Muscle of back (tissue), 13 donors: ENCODE data around the gene BFSP2. TPM values are rescaled to one million over a fixed set of nuclear protein-coding genes. Genes with fewer than 3 reads are reported as not detected.
A peak's percentile ranks its signal among the peaks of the same experiment; 100 is the strongest.

Source experiments
- DNase-seq, 3 donors: peaks; one replicate each; pipeline versions ENCODE4 v3.0.0 to v3.0.0-alpha.2; 2013
- long read RNA-seq, 9 donors: transcript quantifications; one replicate each; lab custom pipeline, GENCODE V29; 2026
- polyA plus RNA-seq, 10 donors: library from polyadenylated mRNA; unstranded; fragments of 120-200 nt; gene quantifications; one replicate each; pipeline ENCODE4 v1.2.1, GENCODE V29; 2013; ENCODE audit not compliant: insufficient read length in 10 of 10

Gene BFSP2, protein sequence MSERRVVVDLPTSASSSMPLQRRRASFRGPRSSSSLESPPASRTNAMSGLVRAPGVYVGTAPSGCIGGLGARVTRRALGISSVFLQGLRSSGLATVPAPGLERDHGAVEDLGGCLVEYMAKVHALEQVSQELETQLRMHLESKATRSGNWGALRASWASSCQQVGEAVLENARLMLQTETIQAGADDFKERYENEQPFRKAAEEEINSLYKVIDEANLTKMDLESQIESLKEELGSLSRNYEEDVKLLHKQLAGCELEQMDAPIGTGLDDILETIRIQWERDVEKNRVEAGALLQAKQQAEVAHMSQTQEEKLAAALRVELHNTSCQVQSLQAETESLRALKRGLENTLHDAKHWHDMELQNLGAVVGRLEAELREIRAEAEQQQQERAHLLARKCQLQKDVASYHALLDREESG
- polyA plus RNA-seq = under 1 TPM in 1 of 10 donors, not detected in 9; 0.63 TPM
- long read RNA-seq, donor 1 = 0 reads
- long read RNA-seq, donor 2 = 0 reads
- long read RNA-seq, donor 3 = 0 reads
- long read RNA-seq, donor 4 = 0 reads
- long read RNA-seq, donor 5 = 0 reads
- long read RNA-seq, donor 6 = 0 reads
- long read RNA-seq, donor 7 = 0 reads
- long read RNA-seq, donor 8 = 0 reads
- long read RNA-seq, donor 9 = 0 reads

DNA sequence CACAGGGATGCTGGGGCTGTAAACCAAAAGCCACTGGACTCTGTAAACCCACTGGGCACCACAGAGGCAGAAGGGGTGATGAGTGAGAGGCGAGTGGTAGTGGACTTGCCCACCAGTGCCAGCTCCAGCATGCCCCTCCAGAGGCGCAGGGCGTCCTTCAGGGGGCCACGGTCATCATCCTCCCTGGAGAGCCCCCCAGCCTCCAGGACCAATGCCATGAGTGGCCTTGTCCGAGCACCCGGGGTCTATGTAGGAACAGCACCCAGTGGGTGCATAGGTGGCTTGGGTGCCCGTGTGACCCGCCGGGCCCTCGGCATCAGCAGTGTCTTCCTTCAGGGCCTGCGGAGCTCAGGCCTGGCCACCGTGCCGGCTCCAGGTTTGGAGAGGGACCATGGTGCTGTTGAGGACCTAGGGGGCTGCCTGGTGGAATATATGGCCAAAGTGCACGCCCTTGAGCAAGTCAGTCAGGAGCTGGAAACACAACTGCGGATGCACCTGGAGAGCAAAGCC lies at the start of gene BFSP2:
Gene BFSP2 (plus strand): TSS at position 51 of the 510 bp plus-strand sequence. CDS start 28 bp downstream, at position 79.
- DNase-seq = no peak

DNA sequence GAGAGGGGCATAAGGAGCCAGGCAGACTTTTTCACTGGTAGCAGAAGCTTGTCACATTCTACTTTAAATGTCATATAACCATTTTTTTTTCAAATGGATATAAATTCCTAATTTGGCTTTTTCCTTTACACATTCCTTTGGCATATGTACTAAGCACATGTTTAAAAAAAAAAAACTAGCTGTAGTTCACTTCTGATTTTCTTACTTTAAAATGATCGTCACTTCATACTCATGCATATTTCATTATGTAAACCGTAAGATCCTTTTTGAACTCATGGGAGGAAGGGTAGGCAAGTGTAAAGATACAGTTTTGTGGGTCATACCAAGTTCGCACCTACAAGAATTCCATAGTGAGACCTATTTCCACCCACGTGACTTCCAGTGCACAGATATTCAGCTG lies 45.1 kb upstream of the BFSP2 start:
- DNase-seq = no peak

DNA sequence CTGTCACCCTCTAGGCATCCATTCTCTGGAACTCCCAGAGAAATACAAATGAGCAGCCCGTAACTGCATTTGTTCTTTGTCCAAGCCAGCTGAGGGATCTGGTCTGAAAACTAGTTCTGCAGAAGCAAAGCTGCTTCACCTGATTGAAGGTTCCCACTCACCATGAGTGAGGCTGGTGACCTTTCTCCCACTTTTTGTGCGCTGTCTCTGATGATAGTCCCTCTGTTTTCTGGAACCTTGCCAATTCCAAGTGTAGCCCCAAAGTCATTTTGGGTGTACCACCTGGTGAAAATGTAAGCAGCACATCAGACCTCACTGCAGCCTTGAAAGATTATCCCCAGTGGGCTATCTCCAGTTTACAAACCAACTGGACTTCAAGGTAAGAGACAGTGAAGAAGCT lies 39.4 kb upstream of the BFSP2 start:
- no peak for DNase-seq

DNA sequence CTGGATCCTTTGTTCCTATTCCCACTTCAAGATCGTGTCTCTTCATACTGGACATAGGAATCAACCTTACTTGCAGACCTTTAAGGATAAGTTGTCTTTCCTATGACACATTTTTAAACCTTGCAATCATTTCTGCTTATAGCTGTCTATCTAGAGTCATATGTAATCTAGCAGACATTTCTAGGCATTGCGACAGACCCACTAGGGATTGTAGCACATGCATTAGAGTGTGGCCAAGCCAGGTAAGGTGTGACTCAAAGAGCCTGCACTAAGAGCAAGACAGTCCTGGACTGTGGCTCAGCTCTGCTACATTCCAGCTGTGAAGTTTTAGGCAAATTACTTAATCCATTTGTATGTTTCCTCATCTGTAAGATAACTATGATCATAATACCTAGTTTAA lies 38.8 kb upstream of the BFSP2 start:
- DNase-seq = no peak

DNA sequence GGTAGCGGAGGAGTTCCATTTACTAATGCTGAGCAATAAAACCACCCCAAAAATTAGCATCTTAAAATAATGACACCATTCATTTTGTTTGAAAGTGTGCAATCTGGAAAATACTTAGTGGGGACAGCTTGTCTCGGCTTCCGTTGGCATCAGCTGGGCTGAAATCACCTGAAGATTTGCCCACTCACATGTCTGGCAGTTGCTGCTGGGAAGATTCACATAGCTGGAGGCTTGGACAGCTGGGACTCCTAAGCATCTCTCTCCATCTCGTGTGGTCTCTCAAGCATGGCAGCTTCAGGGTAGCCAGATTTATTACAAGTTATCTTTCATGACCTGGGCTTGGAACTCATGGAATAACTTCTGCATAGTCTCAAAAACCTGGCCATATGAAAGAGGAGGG lies 38.4 kb upstream of the BFSP2 start:
- no peak for DNase-seq

DNA sequence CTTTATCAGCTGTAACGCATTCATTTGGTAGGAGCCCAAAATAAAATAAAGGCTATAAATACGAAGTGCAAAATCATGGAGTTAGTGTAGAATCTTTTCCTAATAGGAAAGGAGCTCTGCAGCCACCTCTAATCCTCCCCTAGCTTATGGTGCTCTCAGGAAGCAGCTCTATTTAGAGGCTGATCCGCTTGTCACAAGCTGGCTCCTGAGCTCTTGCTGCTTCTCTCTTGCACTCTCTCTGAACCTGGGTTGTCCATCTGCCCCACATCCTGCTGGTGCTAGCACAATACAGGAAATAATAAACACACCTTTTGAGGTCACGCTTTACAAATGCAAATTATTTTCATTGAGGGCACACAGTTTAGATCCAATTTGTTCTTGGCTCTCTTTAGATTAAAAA lies 37.3 kb upstream of the BFSP2 start:
- DNase-seq = no peak

DNA sequence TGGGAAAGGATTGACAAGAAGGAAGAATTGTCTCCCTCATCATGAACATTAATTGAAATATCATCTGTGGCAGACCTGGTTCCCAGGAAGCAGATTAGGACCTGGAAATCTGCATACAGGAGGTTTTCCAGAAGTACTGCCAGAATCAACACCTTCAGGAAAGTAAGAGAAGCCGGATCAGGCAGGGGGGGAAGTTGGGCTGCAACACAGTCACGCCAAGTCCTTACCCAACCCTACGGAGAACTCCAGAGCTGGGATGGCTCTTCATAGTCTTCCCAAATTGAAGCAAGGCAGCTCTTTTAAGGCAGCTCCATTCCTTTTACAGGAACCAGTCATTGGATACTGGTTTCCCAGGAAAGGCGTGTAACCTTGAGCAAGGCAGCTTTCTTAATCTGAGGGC lies 35.2 kb upstream of the BFSP2 start:
- no peak for DNase-seq

DNA sequence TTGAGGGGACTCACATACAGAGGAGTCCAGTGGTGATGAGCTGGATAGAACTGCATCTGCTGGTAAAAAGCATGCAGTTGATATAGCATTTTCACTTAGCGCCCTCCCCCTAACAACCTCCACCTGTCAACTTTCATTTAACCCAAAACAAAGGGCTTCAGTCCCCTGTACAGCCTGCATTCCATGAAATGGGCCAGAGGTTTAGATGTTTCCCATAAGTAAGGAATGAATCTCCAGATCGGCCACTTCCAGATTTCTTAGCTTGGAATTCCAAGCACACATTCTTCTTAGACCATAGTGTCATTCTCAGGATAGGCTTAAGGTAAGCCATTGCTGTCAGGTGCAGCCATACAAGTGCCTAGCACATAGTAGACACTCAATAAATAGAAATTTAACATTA lies 32.9 kb upstream of the BFSP2 start:
- no peak for DNase-seq

DNA sequence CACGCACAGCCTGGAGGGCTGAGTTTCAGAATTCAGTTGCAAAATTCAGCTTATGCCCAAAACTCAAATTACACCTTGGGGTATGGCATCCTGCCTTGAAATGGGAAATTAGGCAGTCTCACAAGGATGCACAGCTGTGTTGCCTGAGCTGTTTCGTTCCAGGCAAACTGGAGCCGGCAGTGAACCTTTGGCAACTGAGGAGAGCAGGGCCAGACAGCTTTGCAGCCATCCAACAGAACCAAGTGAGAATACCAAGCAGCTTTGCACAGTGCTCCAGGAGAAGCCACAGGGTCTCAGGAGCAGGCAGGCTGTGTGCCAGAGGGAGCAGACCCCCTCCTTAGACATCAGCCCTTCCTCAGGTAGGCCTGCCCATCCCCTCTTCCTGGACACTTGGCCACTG lies 32.5 kb upstream of the BFSP2 start:
- no peak for DNase-seq

DNA sequence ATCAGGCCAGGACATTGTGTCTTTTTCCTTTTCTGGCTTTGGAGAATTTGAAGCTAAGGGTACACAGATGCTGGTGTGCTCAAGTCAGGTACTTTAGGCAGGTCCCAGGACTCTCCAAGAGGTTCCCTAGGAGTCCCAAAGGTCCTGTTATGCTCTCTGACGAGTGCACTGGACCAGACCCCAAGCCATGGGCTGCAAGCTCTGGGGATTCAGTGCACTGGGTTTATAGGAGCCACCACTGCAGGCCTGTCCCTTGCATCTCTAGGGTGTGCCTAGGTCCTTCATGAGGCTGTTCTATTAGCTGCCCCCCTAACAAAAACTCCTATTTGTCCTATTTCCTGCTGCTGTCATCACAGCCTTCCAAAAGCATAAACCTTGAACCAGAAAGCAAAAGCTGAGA lies 31.9 kb upstream of the BFSP2 start:
- peak in 1 of 3 donors; percentile 21 for DNase-seq

DNA sequence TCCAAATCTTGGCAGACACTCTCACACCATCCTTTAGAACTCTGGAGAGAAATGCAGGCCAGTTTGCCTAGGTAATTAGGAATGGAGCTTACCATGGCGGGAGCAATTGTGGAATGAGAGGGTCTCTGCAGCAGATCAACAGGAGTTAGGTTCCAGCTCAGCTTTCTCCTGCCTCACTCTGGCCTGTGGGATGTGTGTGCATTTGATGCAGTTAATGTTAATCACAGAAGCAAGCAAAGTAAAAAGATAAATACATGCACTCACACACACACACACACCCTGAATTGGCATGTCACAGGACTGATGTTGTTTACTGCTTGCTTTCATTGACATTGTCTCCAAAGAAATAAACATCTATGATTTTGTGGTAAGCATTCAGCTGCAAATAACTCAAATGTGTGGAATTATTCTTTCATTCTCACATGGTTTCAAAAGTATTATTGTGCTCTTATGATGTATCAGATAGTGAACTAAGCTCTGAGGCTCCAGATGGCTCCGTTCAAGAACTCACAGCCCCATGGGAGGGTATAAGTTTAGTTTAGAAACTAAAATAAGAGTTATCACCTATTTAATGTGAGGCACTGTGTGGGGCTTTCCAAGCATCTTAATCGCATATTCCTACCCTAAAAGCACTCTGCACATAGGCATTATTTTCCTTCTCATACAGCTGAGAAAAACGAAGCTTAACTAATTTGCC lies 31.3 kb upstream of the BFSP2 start:
- DNase-seq = peak in 1 of 3 donors; percentile 22

DNA sequence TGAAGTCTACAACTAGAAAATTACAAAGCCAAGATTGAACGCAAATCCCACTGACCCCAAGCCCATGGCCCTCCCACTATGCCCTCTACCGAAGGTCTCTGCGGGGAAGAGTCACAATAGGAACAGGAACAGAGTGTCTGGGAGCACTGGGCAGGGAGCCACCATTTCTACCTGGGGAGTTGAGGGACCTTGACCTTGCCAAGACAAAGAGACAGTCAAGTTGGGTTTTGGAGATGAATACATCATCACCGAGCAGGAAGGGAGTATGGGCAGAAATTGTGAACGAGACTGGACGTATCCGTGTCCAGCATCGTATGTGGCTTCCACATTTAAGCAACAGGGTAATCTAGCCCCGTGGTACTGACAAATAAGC lies 30.8 kb upstream of the BFSP2 start:
- no peak for DNase-seq

DNA sequence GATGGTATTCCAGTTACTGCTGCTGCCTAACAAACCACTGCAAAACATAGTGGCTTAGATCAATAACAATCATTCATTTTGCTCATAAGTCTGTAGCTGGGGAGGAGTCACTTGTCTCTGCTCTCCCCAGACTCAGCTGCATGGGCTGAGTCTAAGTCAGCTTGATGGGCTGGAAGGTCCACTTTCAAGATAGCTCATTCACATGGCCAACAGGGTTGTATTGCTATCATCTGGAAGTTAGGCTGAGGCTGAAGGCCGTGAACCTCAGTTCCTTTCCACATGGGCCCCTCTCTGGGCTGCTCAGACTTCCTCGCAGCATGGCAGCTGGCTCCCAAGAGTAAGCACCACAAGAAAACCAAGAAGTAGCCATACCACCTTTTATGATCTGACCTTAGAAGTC lies 28.7 kb upstream of the BFSP2 start:
- no peak for DNase-seq

DNA sequence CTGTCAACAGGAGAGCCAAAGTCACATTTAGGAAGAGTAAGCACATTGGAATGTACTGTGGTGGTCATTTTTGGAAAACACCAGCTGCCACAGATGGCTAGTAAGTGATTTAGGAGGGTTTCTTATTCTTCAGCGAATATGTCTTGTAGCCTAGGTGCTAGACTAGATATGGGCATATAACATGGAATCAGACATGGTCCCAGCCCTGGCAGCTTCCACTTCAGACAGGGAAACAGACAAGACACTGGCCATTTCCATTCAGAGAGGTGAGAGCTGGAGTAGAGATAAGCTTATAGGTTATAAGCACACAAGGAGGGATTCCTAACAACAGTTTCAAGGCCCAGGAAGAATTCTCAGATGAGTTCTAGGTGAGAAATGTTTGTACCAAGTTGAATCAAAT lies 28.2 kb upstream of the BFSP2 start:
- no peak for DNase-seq

DNA sequence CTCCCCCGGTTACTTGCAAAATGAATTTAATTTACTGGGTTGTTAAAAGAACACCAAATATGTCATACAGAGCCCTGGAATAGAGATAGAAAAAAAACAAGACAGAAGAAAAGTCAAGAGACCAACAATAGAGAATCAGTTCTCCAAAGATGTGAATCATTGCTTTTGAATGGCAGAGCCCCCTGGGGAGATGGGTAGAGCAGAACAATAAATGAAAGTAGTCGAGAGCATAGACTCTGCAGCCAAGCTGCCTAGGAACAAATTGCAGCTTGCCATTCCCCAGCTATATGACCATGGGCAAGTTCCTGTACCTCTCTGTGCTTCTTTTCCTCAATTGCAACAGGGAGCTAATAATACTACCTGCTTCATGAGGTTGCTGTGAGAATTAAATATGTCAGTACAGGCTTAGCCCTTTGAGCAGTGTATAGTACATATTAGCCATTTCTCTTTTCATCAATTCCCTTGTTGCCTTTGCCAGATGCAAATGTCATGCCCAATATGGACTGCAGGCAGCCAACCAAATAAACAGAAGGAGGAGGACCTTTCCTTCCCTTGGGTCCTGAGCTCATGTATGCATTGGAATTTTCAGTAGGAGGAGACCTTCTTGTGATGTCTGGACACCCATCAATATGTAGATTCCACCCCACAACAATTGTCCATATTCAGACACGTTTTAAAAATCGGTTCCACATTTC lies 25.0 kb upstream of the BFSP2 start:
- no peak for DNase-seq

DNA sequence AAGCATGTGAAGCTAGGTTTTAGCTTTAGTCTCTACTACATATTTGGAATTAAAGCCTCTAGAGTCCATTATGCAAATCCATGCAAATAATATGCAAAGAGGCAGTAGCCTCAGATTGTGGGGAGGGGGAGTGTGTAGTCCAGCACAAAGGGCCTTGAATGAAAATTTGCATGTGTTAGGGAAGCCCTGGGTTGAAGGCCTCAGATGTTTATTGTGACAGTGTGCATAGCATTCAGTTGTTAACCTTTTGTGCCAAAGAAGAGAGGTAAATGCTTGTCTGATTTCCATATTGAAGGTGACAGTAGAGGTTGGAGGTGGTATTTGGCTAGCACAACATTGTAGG lies 24.5 kb upstream of the BFSP2 start:
- DNase-seq = no peak

DNA sequence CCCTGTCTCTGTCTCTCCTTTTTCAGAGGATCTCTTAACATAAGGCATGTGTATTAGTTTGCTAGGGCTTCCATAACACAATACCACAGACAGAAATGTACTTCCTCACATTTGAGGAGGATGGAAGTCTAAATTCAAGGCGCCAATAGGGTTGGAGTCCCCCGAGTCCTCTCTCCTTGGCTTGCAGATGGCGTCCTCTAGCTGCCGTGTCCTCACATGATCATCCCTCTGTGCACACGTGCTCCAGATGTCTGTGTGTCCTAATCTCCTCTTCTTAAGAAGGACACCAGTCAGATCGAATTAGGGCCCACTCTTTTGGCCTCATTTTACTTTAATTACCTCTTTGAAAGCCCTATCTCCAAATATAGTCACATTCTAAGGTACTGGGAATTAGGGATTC lies 23.0 kb upstream of the BFSP2 start:
- DNase-seq = no peak

DNA sequence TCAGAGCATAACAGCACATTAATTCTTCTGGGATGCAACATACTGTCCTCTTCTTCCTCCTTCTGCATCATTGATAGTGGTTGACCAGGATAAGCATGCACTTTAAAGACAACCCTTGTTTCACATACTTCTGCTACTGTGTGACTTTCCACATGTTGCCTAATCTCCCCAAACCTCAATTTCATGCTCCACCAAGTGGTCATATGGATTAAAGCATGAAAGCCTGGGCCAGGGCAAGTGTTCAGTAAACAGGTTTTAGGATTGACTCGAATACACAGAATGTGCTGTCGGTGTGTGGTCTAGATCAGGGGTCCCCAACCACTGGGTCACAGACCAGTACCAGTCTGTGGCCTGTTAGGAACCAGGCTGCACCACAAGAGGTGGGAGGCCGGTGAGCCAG lies 22.5 kb upstream of the BFSP2 start:
- DNase-seq = peak; percentile 22 to 66 (median 33)

DNA sequence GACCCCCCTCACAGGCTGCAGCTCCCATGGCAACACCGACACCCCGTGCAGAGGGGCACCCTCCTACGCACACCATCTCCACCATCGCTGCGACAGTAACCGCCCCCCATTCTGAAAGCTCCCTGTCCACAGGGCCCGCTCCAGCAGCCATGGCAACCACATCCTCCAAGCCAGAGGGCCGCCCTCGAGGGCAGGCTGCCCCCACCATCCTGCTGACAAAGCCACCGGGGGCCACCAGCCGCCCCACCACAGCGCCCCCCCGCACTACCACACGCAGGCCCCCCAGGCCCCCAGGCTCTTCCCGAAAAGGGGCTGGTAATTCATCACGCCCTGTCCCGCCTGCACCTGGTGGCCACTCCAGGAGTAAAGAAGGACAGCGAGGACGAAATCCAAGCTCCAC lies 19.9 kb upstream of the BFSP2 start:
- DNase-seq = no peak

DNA sequence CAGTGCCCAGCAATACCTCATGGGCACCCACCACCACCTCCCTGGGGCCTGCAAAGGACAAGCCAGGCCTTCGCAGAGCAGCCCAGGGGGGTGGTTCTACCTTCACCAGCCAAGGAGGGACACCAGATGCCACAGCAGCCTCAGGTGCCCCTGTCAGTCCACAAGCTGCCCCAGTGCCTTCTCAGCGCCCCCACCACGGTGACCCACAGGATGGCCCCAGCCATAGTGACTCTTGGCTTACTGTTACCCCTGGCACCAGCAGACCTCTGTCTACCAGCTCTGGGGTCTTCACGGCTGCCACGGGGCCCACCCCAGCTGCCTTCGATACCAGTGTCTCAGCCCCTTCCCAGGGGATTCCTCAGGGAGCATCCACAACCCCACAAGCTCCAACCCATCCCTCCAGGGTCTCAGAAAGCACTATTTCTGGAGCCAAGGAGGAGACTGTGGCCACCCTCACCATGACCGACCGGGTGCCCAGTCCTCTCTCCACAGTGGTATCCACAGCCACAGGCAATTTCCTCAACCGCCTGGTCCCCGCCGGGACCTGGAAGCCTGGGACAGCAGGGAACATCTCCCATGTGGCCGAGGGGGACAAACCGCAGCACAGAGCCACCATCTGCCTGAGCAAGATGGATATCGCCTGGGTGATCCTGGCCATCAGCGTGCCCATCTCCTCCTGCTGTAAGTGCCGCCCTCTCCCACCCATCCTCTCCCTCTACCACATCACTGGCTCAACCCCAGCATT lies 19.2 kb upstream of the BFSP2 start:
- DNase-seq = no peak

DNA sequence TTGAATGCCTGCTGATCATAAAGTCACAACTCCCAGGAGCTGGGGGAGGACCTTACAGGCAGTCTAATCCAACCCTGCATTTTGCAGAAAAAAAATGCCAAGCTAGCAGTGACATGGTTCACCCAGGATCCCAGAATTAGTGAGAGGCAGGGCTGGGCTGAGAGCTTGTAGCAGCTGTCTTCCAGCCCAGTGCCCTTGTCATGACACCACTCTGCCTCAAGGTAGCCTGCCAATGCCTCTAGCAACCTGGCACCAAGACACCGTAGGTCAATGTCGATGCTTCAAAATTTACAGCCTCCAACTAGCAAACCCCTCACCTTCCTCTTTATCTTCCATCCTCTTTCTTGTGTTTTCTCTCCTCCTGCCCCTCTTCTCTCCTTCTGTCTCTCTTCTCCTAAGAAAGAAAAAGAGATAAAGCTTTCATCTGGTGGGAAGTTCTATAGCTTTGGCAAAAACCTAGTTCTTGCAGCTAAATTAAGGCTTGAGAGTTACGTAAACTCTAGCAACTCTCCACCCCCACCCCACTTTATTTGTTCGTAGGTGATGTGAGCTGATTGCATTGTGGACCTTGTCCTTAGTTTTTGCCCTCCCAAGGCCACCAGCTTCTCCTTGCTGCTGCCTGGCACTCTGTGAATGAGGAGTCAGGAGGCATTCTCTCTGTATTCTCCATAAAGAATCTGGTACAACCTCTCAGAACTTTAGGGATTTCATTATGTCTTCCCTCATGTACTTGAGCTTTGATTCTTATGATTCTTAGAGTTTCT lies 18.3 kb upstream of the BFSP2 start:
- no peak for DNase-seq
